T-helper 1 cell treated with Interleukin-12 subunit alpha and Interleukin-12 subunit beta and Interleukin-4 antibody, amounts not matched to agents 30 μg/mL and 1 μg/mL, for 36 hours (primary cell): ENCODE results near the gene SLC13A3.

ENCODE experiments used
- H3K27ac Mint-ChIP-seq: one replicate; pipeline ENCODE4 v1.8.0; 2021; ENCODE audit warnings: mild to moderate bottlenecking, mixed read lengths
- H3K27me3 Mint-ChIP-seq: one replicate; pipeline ENCODE4 v1.8.0; 2021; ENCODE audit warnings: low read depth, mixed read lengths
- H3K36me3 Mint-ChIP-seq: one replicate; pipeline ENCODE4 v1.8.0; 2021; ENCODE audit warnings: low read depth, mixed read lengths
- H3K4me1 Mint-ChIP-seq: one replicate; pipeline ENCODE4 v1.8.0; 2021; ENCODE audit warnings: low read depth, mixed read lengths
- H3K4me3 Mint-ChIP-seq: one replicate; pipeline ENCODE4 v1.8.0; 2021; ENCODE audit warnings: mild to moderate bottlenecking, moderate library complexity, mixed read lengths
- H3K9me3 Mint-ChIP-seq: one replicate; pipeline ENCODE4 v1.8.0; 2021; ENCODE audit warnings: mixed read lengths

Gene SLC13A3

GRCh38 chr20:46651091-46651962 lies at the start of gene SLC13A3:
SLC13A3 (minus strand) TSS chr20:46651459; CDS start chr20:46651421, 38 bp downstream.
- H3K9me3 Mint-ChIP-seq = no peaks in the 10 kb centered on the region
- H3K27me3 Mint-ChIP-seq = peaks cover 59% of the 10 kb centered on the region
- no peak within 1 kb of the TSS for H3K27ac Mint-ChIP-seq
- no peak within 1 kb of the TSS for H3K4me3 Mint-ChIP-seq
- H3K36me3 Mint-ChIP-seq = no peaks in the 10 kb centered on the region
- H3K4me1 Mint-ChIP-seq = peaks cover 1% of the 10 kb centered on the region

GRCh38 chr20:46701057-46701456 lies 49.8 kb upstream of the SLC13A3 start:
- H3K9me3 Mint-ChIP-seq = peaks cover 3% of the 10 kb centered on the region
- no peak overlapping the region for H3K27ac Mint-ChIP-seq
- H3K4me1 Mint-ChIP-seq = no peaks in the 10 kb centered on the region
- peaks cover 29% of the 10 kb centered on the region for H3K27me3 Mint-ChIP-seq
- H3K36me3 Mint-ChIP-seq = no peaks in the 10 kb centered on the region
- no peak overlapping the region for H3K4me3 Mint-ChIP-seq

DNA sequence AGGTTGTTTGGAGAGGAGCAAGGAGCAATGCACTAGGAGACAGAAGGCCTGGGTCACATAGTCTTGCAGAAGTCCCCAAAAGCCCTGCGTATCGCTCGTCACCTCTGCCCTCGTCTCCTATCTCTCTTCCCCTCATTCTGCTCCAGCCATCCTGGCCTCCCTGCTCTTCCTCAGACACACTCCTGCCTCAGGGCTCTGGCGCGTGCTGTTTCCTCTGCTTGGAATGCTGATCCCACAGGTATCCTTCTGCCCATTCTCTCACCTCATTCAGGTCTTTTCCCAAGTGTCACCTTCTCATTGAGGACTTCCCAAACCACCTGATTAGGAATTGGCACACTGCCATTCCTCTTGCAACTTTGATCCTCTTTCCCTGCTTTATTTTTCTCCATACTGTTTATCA lies 49.2 kb upstream of the SLC13A3 start:
- Mint-ChIP-seq H3K4me1 (peaks cover 2% of the 10 kb centered on the region), H3K9me3 (peaks cover 3% of the 10 kb centered on the region), H3K27ac (no peak overlapping the region), H3K4me3 (no peak overlapping the region), H3K27me3 (peaks cover 27% of the 10 kb centered on the region), H3K36me3 (no peaks in the 10 kb centered on the region)

DNA sequence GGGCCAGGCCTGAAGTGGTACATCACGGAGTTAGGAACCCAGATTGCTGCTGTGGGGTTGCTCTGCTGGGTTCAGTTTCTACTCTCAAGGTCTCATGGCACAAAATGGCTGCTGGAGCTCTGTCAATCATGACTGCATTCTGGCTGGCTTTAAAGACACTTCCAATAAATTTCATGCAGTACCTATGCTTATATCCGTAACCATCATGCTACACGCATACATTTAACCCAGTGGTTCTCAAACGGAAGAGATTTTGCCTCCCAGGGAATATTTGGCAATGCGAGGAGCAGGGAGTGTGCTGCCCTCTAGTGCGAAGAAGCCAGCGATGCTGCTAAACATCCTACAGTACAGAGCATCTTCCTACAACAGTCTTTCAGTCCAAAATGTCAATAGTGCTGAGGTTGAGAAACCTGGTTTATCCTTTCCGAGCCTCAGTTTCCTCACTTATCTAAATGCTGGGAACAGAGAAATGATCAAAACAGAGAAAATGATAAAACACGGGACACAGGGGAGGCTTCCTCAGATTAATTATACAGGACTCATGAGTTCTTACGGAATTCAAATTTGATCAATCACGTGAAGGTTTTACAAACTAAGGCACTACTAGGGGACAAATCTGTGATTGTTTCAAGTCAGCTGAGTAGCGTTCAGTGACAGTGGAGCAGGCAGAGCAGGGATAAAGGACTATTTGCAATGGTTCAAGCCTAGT lies 48.5 kb upstream of the SLC13A3 start:
- Mint-ChIP-seq H3K9me3 (peaks cover 3% of the 10 kb centered on the region), H3K27me3 (peaks cover 21% of the 10 kb centered on the region), H3K4me1 (peaks cover 2% of the 10 kb centered on the region), H3K27ac (no peak overlapping the region), H3K4me3 (no peak overlapping the region), H3K36me3 (no peaks in the 10 kb centered on the region)

- H3K4me3 Mint-ChIP-seq = no peak overlapping the region
- H3K36me3 Mint-ChIP-seq = no peaks in the 10 kb centered on the region
- peaks cover 12% of the 10 kb centered on the region for H3K27me3 Mint-ChIP-seq
- H3K4me1 Mint-ChIP-seq = peaks cover 6% of the 10 kb centered on the region
- peaks cover 3% of the 10 kb centered on the region for H3K9me3 Mint-ChIP-seq
- H3K27ac Mint-ChIP-seq = no peak overlapping the region
Measured at GRCh38 chr20:46698788-46699187, 47.5 kb upstream of the SLC13A3 start.

GRCh38 chr20:46696791-46697279 lies 45.6 kb upstream of the SLC13A3 start:
- Mint-ChIP-seq H3K27me3 (peaks cover 11% of the 10 kb centered on the region), H3K4me1 (peaks cover 6% of the 10 kb centered on the region), H3K27ac (no peak overlapping the region), H3K36me3 (no peaks in the 10 kb centered on the region), H3K4me3 (no peak overlapping the region), H3K9me3 (peaks cover 3% of the 10 kb centered on the region)

DNA sequence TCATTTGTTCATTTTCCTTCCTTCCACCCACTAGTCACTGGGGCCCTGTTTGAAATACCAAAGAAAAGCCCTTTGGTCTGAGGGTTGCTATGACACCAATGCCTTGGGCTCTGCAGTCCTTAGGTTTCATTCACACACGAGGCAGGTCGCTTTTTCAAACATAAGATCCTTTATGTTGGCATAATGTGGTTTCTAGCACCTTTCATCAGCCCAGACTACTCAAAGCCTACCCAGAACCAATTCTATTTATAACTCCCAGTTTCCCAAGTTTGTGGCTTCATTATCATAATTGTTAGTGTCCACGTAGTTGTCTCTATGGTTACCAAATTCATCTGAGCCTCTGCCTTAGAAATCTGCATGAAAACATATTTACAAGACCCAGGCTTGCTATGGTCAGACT lies 44.6 kb upstream of the SLC13A3 start:
- peaks cover 11% of the 10 kb centered on the region for H3K27me3 Mint-ChIP-seq
- H3K27ac Mint-ChIP-seq = no peak overlapping the region
- peaks cover 6% of the 10 kb centered on the region for H3K4me1 Mint-ChIP-seq
- H3K36me3 Mint-ChIP-seq = no peaks in the 10 kb centered on the region
- H3K4me3 Mint-ChIP-seq = no peak overlapping the region
- H3K9me3 Mint-ChIP-seq = peaks cover 3% of the 10 kb centered on the region

- Mint-ChIP-seq H3K9me3 (no peaks in the 10 kb centered on the region), H3K27me3 (no peaks in the 10 kb centered on the region), H3K36me3 (peaks cover under 1% of the 10 kb centered on the region), H3K4me1 (peaks cover 14% of the 10 kb centered on the region), H3K27ac (no peak overlapping the region), H3K4me3 (no peak overlapping the region)
Measured at GRCh38 chr20:46694484-46694883, 43.2 kb upstream of the SLC13A3 start.

- Mint-ChIP-seq H3K4me1 (peaks cover 35% of the 10 kb centered on the region), H3K27ac (no peak overlapping the region), H3K27me3 (no peaks in the 10 kb centered on the region), H3K9me3 (no peaks in the 10 kb centered on the region), H3K4me3 (no peak overlapping the region), H3K36me3 (peaks cover 8% of the 10 kb centered on the region)
Measured at GRCh38 chr20:46691196-46691595, 39.9 kb upstream of the SLC13A3 start.

DNA sequence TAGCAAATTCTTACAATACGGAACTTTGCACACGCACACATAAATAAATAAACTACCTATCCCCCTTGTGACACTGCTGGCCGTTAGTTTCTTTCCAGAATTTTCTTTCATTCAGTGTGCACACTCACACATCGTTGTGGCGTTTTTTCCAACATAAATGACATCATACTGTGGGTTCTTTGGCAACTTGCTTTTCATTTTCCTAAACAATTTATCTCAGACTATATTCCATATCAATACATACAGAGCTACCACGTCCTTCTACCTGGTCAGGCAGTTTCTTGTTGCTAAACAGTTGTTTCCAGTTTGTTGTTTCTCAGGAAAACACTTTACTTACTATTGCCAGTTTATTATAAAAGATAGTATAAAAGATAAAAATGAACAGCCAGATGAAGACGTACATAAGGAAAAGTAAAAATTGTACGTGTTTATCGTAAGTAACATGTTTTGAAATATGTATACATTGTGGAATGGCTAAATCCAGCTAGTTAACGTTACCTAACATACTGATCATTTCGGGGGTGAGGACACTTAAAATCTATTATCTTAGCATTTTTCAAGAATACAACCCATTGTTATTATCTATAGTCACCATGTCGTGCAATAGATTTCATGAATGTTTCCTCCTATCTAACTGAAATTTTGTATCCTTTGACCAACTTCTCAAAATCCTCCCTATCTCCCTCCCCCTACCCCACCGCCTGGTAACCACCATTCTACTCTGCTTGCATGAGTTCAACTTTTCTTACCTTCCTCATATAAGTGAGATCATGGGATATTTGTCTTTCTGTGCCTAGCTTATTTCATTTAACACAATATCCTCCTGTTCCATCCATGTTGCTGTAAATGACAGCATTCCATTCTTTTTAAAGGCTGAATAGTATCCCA lies 39.2 kb upstream of the SLC13A3 start:
- peak overlapping the region; percentile 56 for H3K27ac Mint-ChIP-seq
- H3K9me3 Mint-ChIP-seq = no peaks in the 10 kb centered on the region
- H3K4me3 Mint-ChIP-seq = peak overlapping the region; percentile 56
- peaks cover 13% of the 10 kb centered on the region for H3K36me3 Mint-ChIP-seq
- peaks cover 38% of the 10 kb centered on the region for H3K4me1 Mint-ChIP-seq
- H3K27me3 Mint-ChIP-seq = no peaks in the 10 kb centered on the region

DNA sequence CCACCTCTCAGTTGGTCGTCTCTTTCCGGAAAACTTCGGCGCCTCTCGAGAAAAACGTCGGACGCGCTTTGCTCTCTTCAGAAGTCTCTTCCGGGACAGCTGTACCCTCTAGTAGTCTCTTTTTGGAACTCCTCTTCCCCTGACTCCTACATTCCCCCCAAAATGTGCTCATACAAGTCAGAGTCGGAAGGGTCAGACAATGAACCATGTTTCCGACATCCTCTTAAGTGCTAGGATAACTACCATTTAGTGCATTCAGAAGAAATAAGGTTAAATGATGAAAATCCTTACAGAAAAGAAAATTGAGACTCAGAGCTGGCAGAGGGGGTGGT lies 38.5 kb upstream of the SLC13A3 start:
- no peaks in the 10 kb centered on the region for H3K27me3 Mint-ChIP-seq
- peak overlapping the region; percentile 88 for H3K4me3 Mint-ChIP-seq
- no peaks in the 10 kb centered on the region for H3K9me3 Mint-ChIP-seq
- H3K36me3 Mint-ChIP-seq = peaks cover 17% of the 10 kb centered on the region
- peak overlapping the region; percentile 84 for H3K27ac Mint-ChIP-seq
- H3K4me1 Mint-ChIP-seq = peaks cover 42% of the 10 kb centered on the region

GRCh38 chr20:46689082-46689753 lies 38.0 kb upstream of the SLC13A3 start, which contains the start of gene TP53RK:
TP53RK (minus strand) TSS chr20:46689444; CDS start chr20:46689414, 30 bp downstream.
- Mint-ChIP-seq H3K27ac (peak within 1 kb of the TSS; percentile 84), H3K4me1 (peaks cover 39% of the 10 kb centered on the region), H3K36me3 (peaks cover 17% of the 10 kb centered on the region), H3K9me3 (no peaks in the 10 kb centered on the region), H3K27me3 (no peaks in the 10 kb centered on the region), H3K4me3 (peak within 1 kb of the TSS; percentile 88)

DNA sequence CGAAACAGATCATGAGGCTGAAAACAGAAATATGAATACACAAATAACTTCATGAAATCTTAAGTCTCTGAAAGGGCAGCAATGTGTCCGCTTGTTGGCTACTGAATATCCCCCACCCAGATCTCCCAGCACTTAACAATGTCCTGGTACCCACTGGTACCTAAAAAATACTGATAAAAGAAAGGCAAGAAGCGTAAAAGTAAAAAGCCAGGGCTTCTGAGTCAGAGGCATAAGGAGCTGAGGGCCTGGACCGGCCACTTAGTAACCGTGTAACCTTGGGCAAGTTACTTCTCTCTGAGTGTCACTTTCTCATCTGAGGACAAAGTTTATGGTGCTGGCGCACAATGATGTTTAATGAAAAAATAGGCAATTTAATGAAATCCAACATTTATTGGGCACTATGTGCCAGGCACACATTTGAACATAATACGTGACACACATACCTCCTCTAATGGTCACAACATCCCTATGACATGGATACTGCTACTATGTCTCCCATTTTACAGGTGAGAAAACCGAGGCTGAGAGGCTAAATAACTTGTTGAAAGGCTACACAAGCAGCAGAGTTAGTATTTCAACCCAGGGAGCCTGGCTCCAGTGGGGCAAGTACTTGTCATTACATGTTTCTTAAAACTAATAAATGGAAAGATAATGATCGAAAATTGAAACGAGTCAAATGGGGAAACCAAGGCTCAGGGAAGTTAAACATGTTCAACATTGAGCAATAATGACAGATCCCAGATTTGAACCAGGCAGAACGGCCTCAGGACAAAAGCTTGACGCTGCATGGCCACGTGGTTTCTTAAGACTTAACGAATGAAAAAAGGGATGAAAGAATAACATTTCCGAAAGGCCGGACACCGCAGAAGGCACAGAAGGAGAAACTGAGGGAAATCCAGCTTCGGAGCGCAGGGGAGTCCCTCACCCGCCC lies 37.2 kb upstream of the SLC13A3 start:
- peak overlapping the region; percentile 87 for H3K4me3 Mint-ChIP-seq
- H3K27ac Mint-ChIP-seq = peak overlapping the region; percentile 80
- no peaks in the 10 kb centered on the region for H3K9me3 Mint-ChIP-seq
- H3K4me1 Mint-ChIP-seq = peaks cover 44% of the 10 kb centered on the region
- peaks cover 22% of the 10 kb centered on the region for H3K36me3 Mint-ChIP-seq
- no peaks in the 10 kb centered on the region for H3K27me3 Mint-ChIP-seq
